GM19468 (cell line): ENCODE data around the gene SCO2.
A peak's percentile ranks its signal among the peaks of the same experiment; 100 is the strongest.

Experiments used
- ATAC-seq: cut with Tn5 transposase; IDR thresholded peaks from one replicate; pipeline ENCODE4 v1.9.1; 2021; ENCODE audit warnings: mild to moderate bottlenecking, moderate library complexity, moderate number of reproducible peaks; ENCODE audit not compliant: unreplicated experiment; ENCODE audit errors: extremely low read depth

The SCO2 gene

DNA sequence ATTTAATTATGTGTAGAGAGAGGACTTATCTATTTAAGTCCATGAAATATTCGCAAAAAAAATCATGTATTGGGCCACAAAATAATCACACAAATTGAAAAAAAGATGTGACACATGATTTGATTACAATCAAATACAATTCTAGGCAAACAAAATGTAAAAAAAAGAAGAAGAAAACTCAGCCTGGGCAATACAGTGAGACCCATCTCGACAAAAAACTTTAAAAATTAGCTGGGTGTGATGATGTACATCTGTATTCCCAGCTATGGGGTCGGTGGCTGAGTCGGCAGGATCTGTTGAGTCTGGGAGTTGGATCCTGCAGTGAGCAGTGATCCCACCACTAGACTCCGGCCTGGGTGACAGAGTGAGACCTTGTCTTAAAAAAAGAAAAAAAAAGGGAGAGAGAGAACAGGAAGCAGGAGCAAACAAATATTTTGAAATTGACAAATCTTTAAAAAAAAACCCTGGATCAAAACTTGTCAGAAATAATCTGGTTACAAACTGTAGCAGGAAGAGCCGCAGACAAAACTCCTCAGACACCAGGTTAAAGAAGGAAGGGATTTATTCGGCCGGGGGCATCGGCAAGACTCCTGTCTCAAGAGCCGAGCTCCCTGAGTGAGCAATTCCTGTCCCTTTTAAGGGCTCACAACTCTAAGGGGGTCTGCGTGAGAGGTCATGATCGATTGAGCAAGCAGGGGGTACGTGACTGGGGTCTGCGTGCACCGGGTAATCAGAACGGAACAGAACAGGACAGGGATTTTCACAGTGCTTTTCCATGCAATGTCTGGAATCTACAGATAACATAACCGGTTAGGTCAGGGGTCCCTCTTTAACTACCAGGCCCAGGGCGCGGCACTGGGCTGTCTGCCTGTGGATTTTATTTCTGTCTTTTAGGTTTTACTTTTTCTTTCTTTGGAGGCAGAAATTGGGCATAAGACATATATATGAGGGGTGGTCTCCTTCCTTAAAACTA, 7.7 kb upstream of the SCO2 start:
- ATAC-seq, result no peak

- no peak for ATAC-seq
Observed at GRCh38 chr22:50531962-50532674, 6.7 kb upstream of the SCO2 start.

DNA sequence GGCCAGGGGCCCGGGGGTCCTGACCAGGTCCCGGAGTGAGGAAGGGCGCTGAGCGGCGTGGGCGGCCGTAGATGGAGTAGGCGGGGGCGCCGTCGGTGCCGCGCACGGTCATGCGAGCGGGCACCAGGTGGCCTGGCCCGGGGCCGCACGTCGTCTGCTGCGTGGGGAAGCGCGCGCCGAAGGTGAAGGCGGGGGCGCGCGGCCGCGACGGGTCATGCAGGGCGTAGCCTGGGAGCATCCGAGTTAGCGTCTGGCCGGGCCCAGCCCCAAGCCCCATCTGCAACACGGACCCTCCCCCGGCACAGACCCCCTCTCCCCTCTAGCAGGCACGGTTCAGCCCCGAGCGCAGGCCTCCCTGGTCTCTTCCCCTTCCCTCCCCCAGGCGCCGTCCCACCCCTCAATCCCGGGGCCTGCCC, 6.2 kb upstream of the SCO2 start:
- no peak for ATAC-seq

DNA sequence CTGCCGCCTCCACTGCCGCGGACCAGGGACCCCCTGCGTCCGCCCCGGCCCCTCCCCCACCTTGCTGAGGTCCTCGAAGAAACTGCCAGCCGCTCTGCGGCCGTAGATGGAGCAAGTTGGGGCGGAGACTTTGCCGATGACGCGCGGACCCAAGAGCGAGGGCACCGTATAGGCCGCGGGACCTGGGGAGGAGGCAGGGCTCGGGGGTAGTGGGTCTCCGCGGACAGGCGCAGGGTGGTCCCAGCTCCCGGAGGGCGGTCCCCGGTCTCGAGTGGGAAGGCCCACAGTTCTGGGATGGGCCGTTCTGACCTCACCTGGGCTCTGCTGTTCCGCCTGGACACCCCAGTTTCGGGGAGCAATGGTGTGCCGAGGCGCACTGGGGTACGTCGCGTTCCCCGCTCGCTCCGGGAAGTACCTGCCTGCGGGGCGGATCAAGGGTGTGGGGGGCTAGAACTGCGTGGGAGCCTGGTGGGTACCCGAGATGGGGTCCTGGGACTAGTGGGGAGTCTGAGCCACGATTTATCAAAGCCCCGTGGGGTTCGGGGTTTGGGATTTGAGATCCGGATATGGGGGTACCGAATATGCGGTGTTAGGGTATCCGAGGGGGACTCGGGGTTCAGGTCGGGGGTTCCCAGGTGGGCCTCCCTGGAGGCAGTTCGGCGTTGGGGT, 5.6 kb upstream of the SCO2 start:
- ATAC-seq, result no peak

DNA sequence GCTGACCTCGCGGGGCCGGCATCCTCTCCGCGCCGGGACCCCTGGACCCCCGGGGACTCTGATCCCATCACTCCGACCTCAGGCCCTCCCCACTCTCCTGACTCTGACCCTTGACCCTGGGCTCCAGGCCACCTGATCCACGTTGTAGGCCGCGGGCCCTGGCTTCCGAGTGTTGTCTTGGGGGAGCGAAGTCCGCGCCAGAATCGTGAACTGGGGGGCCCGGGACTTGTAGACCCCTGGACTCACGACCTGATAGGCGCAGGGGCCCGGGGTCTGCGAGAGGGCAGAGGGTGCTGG, 5.1 kb upstream of the SCO2 start:
- ATAC-seq, result no peak

DNA sequence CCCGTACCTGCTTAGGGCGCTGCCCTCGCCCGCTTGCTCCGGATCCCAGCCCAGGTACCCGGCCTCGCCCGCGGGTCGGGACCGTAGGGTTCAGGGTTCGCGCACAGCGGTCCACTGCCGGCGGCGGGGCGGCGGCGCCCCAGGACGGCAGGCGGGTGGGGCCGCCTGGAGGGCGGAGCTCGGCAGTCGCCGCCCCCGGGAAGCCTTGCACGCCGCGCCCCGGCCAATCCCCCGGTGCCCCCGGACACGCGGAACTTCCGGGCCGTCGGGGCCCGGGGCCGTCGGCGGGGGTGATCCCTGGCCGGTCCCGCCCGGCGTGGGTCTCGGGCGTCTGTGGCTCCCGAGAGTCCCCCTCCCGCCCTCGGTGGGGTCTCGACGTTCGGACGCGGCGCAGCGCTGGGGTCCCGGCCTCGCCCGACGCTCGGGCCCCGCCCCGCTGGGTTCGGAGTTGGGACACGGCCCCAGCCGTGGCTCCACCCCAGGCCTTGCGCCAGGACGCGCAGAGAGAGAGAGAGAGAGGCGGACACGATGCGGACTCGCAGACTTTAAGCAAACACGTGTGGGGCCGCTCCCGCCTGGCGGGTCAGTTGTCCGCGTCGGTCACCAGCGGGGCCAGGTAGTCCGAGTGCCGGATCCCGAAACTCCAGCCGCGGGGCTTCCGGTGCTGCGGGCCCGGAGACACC, 4.6 kb upstream of the SCO2 start, which contains the start of gene TYMP:
TSS of gene TYMP (minus strand) at position 116 of the 683 bp plus-strand sequence. CDS start 303 bp downstream, outside the sequence.
- no peak for ATAC-seq

DNA sequence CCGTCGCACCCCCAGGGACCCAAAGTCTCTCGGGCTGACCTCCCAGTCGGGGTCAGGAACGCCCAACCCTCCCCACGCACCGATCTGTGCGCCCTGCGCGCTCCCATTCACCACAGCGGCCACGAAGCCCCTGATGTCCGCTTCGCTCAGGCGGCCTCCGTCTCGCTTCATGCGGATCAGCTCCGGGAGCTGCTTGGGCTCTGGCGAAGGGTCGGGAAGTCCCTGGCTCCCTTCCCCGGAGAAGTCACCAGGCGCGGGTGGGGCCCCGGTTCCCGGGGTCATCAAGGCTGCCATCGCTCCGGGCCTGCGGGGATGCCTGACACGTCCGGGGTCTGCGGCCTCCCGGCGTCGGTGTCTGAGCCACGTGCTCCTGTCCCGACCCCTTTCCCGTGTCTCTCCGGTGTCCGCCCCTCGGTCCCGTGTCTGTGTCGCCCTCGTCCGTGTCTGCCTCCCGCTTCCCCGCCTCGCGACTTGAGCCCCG, 4.1 kb upstream of the SCO2 start:
- ATAC-seq, result no peak

GRCh38 chr22:50528682-50529415, 3.5 kb upstream of the SCO2 start:
- ATAC-seq, result no peak

DNA sequence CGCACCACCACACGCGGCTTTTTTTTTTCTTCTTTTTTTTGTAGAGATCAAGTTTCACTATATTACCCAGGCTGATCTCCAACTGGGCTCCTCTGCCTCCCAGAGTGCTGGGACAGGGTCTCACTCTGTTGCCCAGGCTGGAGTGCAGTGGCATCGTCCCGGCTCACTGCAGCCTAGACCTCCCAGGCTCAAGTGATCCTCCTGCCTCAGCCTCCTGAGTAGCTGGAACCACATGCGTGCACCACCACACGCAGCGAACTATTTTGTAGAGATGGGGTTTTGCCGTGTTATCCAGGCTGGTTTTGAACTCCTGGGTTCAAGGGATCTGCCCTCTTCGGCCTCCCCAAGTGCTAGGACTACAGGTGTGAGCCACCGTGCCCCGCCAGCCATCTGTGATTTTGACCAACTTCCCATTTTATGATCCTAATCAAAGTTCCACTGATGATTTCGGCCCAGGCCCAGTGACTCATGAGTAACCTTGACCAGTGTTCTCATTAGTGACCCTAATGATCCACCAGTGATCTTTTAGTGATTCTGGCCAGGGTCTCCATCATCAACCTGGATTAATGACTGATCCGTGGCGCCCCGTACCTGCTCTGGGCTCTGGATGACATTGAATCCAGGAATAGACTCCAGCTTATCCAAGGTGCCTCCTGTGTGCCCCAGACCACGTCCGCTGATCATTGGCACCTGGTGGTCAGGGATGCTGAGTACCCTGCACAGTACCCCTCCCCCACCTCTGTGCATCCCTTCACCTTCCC, 2.7 kb upstream of the SCO2 start:
- ATAC-seq, result no peak

GRCh38 chr22:50526834-50527801, 1.7 kb upstream of the SCO2 start:
- ATAC-seq, result no peak

- ATAC-seq, result peak; percentile 2
Observed at GRCh38 chr22:50526108-50526833, 873 bp upstream of the SCO2 start.

DNA sequence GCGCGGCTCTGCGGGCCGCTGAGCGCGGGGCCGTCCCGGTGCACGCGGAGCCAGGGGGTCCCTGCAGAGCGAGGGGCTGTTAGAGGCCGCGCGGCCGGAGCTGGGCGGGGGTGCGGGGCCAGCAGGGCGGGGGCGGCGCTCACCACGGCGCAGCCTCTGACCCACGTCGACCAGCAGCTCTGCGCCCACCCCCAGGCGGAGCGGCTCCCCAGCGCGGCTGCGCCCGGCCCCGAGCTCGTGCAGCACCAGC, 385 bp upstream of the SCO2 start:
- no peak for ATAC-seq

DNA sequence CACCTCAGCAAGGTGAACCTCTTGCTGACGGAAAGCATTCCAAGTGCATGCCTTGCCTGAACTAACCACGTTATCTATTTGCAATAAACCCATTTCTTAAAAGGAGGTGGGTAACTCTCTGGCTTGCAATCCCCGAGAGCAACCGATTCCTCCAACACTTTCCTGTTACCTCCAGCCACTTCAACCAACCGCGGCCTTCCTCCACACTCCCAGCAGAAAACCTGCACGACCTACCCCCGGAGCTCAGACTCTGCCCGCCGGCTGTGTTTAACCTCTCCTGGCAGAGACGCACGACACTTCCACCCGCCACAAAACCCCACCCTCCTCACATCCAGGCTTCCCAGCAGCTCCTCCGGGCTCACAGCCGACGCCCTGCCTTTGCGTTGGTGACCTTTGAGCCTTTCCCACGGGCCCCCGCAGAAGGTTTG, 708 bp downstream of the SCO2 start:
- no peak for ATAC-seq

DNA sequence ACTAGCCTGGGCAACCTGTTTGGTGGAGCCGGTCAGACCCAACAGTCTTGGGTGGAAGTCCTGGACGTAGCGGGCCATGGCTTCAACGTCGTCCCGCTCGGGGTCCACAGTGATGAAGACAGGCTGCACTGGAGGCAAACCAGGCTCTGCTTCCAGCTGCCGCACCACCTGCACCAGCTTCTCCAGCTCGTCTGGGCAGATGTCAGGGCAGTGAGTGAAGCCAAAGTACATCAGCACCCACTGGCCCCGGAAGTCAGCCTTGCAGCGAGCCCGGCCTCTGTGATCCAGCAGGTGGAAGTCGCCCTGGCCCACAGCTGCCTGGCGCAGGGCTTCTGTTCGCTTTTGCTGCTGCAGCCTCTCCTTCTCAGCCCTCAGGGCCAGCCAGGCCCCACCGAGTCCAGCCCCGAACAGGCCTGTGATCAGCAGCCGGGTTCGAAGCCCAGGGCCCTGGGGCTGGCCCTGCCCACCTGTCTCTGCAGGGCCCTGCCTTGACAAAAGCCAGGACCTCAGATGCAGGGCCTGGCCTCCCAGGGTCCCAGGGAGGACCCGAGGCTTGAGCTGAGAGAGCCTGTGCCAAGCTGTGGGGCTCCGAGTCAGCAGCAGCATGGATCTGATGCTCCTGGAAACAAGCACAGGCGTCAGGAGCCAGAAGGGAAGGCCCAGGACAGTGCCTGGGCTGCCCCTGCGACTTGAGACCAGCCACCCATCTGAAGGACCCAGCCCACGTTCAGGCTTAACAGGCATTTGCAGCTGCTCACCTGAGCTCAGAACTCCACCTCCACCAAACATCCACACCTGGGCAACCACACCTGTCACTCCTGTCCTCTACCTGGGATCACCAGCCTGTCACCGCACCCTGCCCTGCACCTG, 1.4 kb downstream of the SCO2 start:
- ATAC-seq, result no peak

DNA sequence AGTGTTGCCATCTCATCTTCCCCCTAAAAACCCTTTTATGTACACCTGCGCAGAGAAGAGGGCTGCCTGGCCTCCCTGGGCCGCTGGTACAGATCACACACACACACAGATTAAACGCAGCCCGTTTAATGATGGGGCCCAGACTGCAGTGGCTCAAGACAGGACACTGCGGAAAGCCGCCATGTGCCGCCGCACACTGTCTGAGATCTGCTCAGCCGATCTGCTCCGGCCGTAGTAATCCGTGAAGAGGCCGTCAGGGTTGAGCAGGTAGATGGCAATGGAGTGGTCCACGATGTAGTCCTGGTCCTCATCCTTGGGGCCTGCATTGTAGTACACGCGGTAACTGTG, 2.0 kb downstream of the SCO2 start:
- ATAC-seq, result no peak

GRCh38 chr22:50522806-50523438, 2.5 kb downstream of the SCO2 start:
- ATAC-seq, result no peak
